NCI-H1694 treated with DMSO at 0.1 percent for 48 hours (cell line): ENCODE data around the gene GCNA.

Experiments
- DNase-seq: peaks from one replicate; lab custom pipeline; 2025; lab: John Stamatoyannopoulos, UW

Gene GCNA

GRCh38 chrX:71615954-71616353, 37.7 kb downstream of the GCNA start:
- no peak for DNase-seq

DNA sequence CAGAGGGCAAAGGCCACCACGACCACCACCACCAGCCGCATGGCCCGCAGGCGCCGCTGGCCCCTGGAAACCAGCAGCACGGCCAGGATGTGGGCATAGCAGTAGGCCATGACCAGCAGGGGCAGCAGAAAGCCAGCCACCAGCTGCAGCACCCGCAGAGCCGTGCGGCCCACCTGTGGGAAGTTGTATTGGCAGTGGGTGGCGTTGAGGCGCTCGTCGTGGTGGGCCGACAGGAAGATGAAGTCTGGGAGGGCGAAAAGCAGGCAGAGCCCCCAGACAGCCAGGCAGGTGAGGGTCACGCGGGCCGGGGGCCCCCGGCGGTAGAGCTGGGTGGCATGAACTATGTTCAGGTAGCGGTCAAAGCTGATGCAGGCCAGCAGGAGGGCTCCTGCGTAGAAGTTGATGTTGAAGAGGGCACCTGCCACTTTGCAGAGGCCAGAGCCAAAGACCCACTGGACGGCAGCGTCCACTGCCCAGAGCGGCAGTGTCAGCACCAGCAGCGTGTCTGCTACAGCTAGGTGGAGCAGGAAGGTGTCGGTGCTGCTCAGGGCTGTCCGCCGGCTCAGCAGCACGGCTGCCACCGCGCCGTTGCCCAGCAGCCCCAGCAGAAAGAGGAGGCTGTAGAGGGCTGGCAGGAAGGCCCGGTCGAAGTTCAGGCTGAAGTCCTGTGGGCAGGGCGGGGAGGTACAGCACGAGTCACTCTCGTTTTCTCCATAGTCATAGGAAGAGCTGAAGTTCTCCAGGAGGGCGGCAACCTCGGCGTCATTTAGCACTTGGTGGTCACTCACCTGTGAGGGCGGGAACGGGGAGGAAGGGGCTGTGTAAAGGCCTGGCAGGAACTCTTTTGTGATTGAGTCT, 38.7 kb downstream of the GCNA start:
- DNase-seq = no peak

DNA sequence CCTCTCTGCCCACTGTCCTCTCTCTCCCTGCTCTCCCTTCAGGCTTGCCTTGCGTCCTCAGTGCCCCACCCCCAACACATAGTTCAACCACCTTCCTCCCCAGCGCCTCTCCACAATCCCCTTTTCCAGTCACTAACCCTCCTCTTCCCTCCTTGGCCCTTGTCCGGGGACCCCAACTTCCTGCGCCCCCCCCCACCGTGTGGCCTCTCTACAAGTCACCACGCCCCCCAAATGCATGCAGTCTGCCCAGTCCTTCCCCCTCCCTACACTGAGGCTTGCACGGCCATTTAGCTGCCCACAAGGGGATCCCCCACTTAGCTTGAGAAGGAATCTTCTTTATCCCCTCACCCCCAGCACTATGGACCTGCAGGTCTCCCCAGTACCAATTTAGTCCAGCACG, 39.5 kb downstream of the GCNA start:
- no peak for DNase-seq

DNA sequence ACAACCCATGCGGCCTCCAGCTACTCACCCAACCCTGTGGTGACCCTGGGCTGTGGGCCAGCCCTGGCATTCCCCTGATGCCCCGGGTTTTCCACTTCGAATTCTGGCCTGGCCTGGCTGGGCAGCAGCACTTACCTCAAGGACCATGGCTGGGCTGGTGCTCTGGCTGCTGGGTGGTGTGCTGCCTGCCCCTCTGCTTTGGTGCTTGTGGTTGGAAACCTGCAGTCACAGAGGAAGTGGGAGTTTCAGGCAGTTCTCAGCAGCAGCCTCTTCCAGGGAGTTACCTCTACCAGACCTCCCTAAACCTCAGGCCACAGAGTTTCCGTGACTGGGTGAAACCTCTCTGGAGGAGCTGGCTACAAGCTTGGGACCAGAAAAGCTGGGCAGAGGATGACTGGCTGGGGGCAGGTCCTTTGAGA, 40.1 kb downstream of the GCNA start, which contains the start of gene CXCR3:
Gene CXCR3, minus strand, starts transcription at position 209 of the 419 bp plus-strand sequence. Its CDS starts 62 bp downstream, at position 147.
- DNase-seq = no peak

DNA sequence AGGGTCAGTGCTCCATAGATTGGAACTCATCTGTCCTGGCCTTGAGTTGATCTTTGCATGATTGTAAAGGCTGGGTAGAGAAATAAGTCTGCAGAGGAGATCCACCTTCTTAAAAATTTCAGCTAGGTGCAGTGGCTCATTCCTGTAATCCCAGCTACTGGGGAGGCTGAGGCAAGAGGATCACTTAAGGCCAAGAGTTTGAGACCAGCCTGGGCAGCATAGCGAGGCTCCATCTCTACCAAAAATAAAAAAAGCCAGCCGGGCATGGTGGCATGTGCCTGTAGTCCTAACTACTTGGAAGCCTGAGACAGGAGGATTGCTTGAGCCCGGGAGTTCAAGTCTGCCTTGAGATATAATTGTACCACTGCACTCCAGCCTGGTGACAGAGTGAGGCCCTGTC, 40.5 kb downstream of the GCNA start:
- no peak for DNase-seq

- no peak for DNase-seq
These were observed 41.0 kb downstream of the GCNA start for GRCh38 chrX:71619193-71619592.

DNA sequence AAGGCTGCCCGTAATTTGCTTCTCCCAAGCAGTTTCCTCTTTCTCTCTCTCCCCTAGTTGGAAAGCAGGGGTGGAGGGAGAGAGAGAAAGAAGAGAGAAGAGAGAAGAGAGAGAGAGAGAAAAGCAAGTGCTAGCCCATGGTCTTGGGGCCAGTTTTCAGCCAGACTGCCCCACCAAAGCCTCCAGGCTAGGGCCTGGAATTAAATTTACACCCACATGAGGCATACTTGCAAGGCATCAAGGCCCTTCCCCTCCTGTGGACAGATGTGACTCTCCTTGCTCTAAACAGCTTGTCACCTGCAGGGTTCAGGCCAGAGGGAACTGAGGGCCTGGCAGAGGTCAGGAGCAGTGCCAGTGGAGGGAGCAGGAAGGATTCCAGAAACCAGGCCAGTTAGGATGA, 41.7 kb downstream of the GCNA start:
- no peak for DNase-seq

DNA sequence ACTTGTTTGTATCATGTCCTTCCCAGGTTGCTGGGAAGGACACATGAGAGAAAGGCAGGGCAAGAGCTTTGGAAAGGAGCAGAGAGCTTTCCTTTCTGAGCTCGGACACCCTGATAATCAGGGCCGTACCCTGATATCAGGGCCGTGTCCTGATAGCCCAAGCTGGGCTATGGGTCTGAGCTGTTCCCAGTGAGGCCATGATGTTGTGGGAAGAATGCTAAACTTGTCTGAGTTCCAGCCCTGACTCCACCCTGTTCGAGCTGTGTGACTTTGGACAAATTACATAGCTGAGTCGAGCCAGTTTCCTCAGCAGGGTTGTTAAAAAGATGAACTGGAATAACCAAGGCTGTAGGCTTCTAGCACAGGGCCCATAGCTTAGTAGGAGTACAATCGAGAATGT, 43.4 kb downstream of the GCNA start:
- DNase-seq = no peak

- DNase-seq = no peak
These were observed 43.9 kb downstream of the GCNA start for GRCh38 chrX:71622032-71622575.

- DNase-seq = no peak
These were observed 44.6 kb downstream of the GCNA start for GRCh38 chrX:71622576-71623450.

GRCh38 chrX:71623714-71624113, 45.5 kb downstream of the GCNA start:
- no peak for DNase-seq

DNA sequence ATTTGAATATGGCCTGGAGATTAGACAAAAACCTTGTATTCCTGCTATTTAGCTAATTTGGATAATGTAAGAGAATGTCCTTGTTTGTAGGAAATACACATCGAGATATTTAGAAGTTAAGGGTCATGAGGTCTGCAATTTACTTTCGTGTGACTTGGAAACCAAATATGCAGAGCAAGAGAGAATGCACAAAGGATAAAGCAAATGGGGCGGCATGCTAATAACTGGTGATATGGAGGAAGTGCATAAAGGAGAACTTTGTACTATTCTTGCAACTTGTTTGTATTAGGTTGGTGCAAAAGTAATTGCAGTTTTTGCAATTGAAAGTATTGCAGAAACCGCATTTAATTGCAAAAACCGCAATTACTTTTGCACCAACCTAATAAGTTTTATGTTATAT, 47.2 kb downstream of the GCNA start:
- DNase-seq = no peak

GRCh38 chrX:71626576-71626975, 48.3 kb downstream of the GCNA start:
- no peak for DNase-seq

- no peak for DNase-seq
These were observed 49.6 kb downstream of the GCNA start for GRCh38 chrX:71627588-71628404.

GRCh38 chrX:71629467-71629866, 51.2 kb downstream of the GCNA start:
- DNase-seq = no peak

- no peak for DNase-seq
These were observed 54.9 kb downstream of the GCNA start for GRCh38 chrX:71632923-71633657.

DNA sequence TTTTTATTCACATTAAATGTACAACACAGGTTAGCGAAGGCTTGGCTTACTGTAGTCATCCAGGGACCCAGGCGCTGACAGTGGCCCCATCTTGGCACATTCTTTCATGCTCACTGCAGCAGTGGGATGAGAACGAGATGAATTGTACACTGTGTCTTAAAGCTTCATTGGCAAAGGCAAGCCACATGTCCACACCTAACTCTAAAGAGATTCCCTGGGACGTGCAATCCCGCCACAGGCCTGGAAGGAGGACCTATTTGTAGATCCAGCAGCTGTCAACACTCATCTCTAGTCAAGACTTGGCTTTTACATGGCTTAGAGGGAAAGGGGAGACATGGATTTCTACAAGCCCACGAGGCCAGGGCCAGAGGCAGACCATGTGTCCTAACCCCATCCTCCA, 56.1 kb downstream of the GCNA start:
- DNase-seq = no peak

DNA sequence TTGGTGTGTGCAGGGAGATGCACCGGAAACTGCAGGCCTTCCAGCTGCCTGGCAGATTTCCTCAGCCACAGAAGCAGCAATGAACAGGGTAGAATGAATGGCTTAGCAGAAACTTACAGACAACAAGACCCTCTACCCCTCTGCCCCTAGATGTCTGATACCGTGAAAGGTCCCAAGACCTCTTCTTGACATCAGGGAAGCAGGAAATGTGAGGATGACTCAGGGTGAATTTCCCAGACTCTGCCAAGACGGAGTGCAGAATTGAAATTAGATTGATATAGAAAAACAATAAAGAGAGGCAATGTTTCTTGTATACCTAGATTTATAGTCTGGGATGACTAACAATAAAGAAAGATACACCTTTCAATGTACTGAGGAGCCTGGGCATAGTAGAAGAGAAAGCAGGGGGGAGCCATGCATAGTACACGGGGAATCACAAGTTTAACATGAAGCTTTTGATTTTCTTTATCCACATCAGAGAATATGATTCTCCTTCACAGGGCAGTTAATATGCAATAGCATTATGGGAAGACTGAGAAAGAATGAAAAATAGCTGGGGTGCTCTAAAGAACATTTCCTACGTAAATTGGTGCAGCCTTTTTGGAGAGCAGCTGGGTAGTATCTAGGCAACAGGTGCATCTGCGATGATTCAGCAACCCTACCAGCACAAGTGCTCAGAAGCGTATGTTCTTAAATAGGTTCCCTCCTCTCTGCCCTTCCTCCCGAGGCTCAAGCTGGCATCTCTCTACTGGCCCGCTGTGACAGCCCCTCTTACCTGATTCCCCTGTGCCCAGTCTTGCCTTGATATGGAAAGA, 58.4 kb downstream of the GCNA start:
- no peak for DNase-seq

GRCh38 chrX:71637253-71637618, 59.0 kb downstream of the GCNA start:
- DNase-seq = no peak

GRCh38 chrX:71637848-71638247, 59.6 kb downstream of the GCNA start:
- DNase-seq = no peak
